Stomach (tissue), 9 donors: ENCODE measurements around the gene RPIA. TPM values are rescaled to one million over a fixed set of nuclear protein-coding genes. Genes with fewer than 3 reads are reported as not detected.
A peak's percentile ranks its signal among the peaks of the same experiment; 100 is the strongest.

Experiments used
- DNase-seq, 2 donors: peaks; one replicate each; pipeline versions ENCODE4 v3.0.0 to v3.0.0-alpha.2; 2013 to 2019
- H3K27ac ChIP-seq, 5 donors: fragments of 200-600 bp in 4 of 5; sonication (generic) in 4 of 5; one replicate each; pipeline ENCODE4 v1.5.1; 2013 to 2019; ENCODE audit warnings: mild to moderate bottlenecking in 1 of 5, moderate library complexity in 1 of 5
- H3K27me3 ChIP-seq, 3 donors: fragments of 200-600 bp; sonication (generic); one replicate each; pipeline ENCODE4 v1.5.1; 2017 to 2019; ENCODE audit warnings: mixed run types in 1 of 3
- H3K36me3 ChIP-seq, 4 donors: fragments of 200-600 bp; sonication (generic); 1 replicate in 3 of 4; 2 replicates in 1 of 4; pipeline ENCODE4 v1.5.1; 2016 to 2019
- H3K4me1 ChIP-seq, 4 donors: fragments of 200-600 bp; sonication (generic); one replicate each; pipeline ENCODE4 v1.5.1; 2016 to 2019
- H3K4me3 ChIP-seq, 4 donors: fragments of 200-600 bp; sonication (generic) in 3 of 4; one replicate each; pipeline ENCODE4 v1.5.1; 2016 to 2019; ENCODE audit warnings: mild to moderate bottlenecking in 1 of 4
- H3K9me3 ChIP-seq, 4 donors: fragments of 200-600 bp; sonication (generic); one replicate each; pipeline ENCODE4 v1.5.1; 2016 to 2019
- EP300 ChIP-seq: sonication (generic); formaldehyde crosslinking; IDR thresholded peaks from one replicate; pipeline ENCODE4 v1.6.1; 2017; ENCODE audit warnings: antibody characterized with exemption
- POLR2A ChIP-seq, 4 donors: fragments of 450-650 bp; IDR thresholded peaks; one replicate each; pipeline ENCODE4 v1.6.1; 2016; ENCODE audit warnings: antibody characterized with exemption in 4 of 4, control low read depth in 2 of 4, mild to moderate bottlenecking in 1 of 4, moderate library complexity in 1 of 4
- POLR2AphosphoS5 ChIP-seq, 3 donors: sonication (generic); formaldehyde crosslinking; IDR thresholded peaks; one replicate each; pipeline ENCODE4 v1.6.1; 2016; ENCODE audit warnings: antibody characterized with exemption in 3 of 3
- WGBS, 5 donors: extraction: QIAGEN DNeasy Blood & Tissue Kit in 3 of 5; methylation state at CpG; one replicate each; pipeline versions ENCODE4 v1.1.5 to v1.1.7; 2013 to 2018; 5-methylcytosine and 5-hydroxymethylcytosine counted together
- intact Hi-C: fragments of 100-400 bp; cut with DNase I; formaldehyde crosslinking; loops from one replicate; pipeline ENCODE4 v1.15.1; 2023; ENCODE audit warnings: low total_unique reads
- polyA plus RNA-seq, 3 donors: library from polyadenylated mRNA; stranded (reverse); fragments of 200-250 nt; gene quantifications; one replicate each; pipeline ENCODE4 v1.2.3, GENCODE V29; 2013
- total RNA-seq, 5 donors: library from RNA; depleted of rRNA; stranded (reverse); fragments of >200 nt; gene quantifications; one replicate each; pipeline versions ENCODE4 v1.1.0 to v1.2.3, GENCODE V29; 2014 to 2016
- TF ChIP-seq, protein P1 (sequence below), 7 experiments: fragments of 450-650 bp in 4 of 7; fragments of 200-600 bp in 3 of 7; sonication (generic) in 3 of 7; IDR thresholded peaks; one replicate each; pipeline ENCODE4 v1.5.1; 2016 to 2019; ENCODE audit warnings: antibody characterized with exemption in 7 of 7, control low read depth in 2 of 7, mild to moderate bottlenecking in 1 of 7
- donor health status: healthy with polysubstance abuse.
- donor health status: Bipolar disorder and iron deficiency.
- donor health status: healthy.

The RPIA gene
- total and polyA plus RNA-seq, 8 donors: 1.2 to 68.3 (median 15.8) TPM

DNA sequence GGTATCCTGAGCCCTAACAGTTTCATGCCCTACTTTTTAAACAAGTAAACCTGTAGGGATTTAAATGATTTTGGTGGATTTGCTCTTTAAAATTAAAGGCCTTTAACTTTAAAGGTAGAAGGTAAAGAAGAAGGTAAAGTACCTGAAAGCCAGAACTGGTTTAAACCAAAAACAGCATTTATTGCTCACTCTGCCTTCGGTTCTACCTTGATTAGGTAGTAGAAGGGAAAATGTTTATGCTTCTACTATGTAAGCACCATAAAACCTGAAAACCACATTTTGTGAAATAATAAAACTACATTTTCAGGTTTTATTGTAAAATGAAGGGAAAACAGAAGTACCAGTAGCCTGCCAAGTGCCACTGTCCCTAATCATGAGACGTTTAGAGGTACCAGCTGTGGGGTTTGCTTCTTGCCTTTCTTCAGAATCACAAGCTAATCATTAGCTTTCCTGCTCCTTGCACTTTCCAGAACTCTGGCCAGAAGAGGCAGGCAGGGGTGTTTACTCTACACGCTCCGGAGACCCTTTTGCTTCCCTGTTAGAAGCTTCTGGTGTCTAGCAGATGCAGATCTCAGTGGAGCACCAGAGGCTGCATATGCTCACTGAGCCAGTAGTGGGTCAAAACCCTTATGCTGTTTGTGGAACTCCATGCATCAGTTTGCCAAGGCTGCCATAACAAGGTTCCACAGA is 33.3 kb downstream of the RPIA start:
- TF ChIP-seq, protein P1, sequence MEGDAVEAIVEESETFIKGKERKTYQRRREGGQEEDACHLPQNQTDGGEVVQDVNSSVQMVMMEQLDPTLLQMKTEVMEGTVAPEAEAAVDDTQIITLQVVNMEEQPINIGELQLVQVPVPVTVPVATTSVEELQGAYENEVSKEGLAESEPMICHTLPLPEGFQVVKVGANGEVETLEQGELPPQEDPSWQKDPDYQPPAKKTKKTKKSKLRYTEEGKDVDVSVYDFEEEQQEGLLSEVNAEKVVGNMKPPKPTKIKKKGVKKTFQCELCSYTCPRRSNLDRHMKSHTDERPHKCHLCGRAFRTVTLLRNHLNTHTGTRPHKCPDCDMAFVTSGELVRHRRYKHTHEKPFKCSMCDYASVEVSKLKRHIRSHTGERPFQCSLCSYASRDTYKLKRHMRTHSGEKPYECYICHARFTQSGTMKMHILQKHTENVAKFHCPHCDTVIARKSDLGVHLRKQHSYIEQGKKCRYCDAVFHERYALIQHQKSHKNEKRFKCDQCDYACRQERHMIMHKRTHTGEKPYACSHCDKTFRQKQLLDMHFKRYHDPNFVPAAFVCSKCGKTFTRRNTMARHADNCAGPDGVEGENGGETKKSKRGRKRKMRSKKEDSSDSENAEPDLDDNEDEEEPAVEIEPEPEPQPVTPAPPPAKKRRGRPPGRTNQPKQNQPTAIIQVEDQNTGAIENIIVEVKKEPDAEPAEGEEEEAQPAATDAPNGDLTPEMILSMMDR (IDR thresholded peaks at IDR 0.05): no peak
- TF ChIP-seq EP300 (no peak), POLR2AphosphoS5 (IDR thresholded peaks at IDR 0.05) (no peak), POLR2A (IDR thresholded peaks at IDR 0.05) (no peak)
- intact Hi-C loops: no loop called here
- H3K27ac ChIP-seq: peak overlapping the region in 2 of 5 donors; percentile 34 to 62
- H3K4me1 ChIP-seq: peaks cover 0 to 24% (median 14%) of the 10 kb centered on the region in 4 donors
- peaks cover 0 to 8% (median 3%) of the 10 kb centered on the region in 4 donors for H3K36me3 ChIP-seq
- H3K27me3 ChIP-seq: no peaks in the 10 kb centered on the region
- peak in 1 of 2 donors; percentile 42 for DNase-seq
- H3K9me3 ChIP-seq: no peaks in the 10 kb centered on the region
- no peak overlapping the region for H3K4me3 ChIP-seq
- WGBS, 5 donors: 34 to 62% (median 47%) methylated on average over 4 of the region's 4 CpGs

GRCh38 chr2:88729061-88729745 is 37.7 kb downstream of the RPIA start:
- H3K4me3 ChIP-seq: no peak overlapping the region
- no peak for DNase-seq
- H3K27ac ChIP-seq: no peak overlapping the region
- peaks cover 0 to 20% (median 16%) of the 10 kb centered on the region in 4 donors for H3K4me1 ChIP-seq
- 80 to 94% (median 92%) methylated on average over 8 of the region's 8 CpGs for WGBS, 5 donors
- no peak for TF ChIP-seq POLR2AphosphoS5 (IDR thresholded peaks at IDR 0.05)
- no peak for TF ChIP-seq POLR2A (IDR thresholded peaks at IDR 0.05)
- no peak for TF ChIP-seq EP300
- TF ChIP-seq, protein P1 (IDR thresholded peaks at IDR 0.05): no peak
- intact Hi-C loops: no loop called here
- no peaks in the 10 kb centered on the region for H3K9me3 ChIP-seq
- H3K27me3 ChIP-seq: no peaks in the 10 kb centered on the region
- peaks cover 0 to 12% (median 7%) of the 10 kb centered on the region in 4 donors for H3K36me3 ChIP-seq

- no peak overlapping the region for H3K4me3 ChIP-seq
- H3K36me3 ChIP-seq: peaks cover 3 to 38% (median 34%) of the 10 kb centered on the region in 4 donors
- no peak for TF ChIP-seq POLR2A (IDR thresholded peaks at IDR 0.05)
- no peak for TF ChIP-seq POLR2AphosphoS5 (IDR thresholded peaks at IDR 0.05)
- no peak for TF ChIP-seq EP300
- 93 to 99% (median 96%) methylated on average over 4 of the region's 4 CpGs for WGBS, 5 donors
- intact Hi-C loops: no loop called here
- no peak for DNase-seq
- peak overlapping the region in 1 of 5 donors; percentile 11 for H3K27ac ChIP-seq
- no peaks in the 10 kb centered on the region for H3K27me3 ChIP-seq
- H3K4me1 ChIP-seq: peaks cover 12 to 41% (median 23%) of the 10 kb centered on the region in 4 donors
- no peaks in the 10 kb centered on the region for H3K9me3 ChIP-seq
Observed at GRCh38 chr2:88733155-88733902, 41.9 kb downstream of the RPIA start.

DNA sequence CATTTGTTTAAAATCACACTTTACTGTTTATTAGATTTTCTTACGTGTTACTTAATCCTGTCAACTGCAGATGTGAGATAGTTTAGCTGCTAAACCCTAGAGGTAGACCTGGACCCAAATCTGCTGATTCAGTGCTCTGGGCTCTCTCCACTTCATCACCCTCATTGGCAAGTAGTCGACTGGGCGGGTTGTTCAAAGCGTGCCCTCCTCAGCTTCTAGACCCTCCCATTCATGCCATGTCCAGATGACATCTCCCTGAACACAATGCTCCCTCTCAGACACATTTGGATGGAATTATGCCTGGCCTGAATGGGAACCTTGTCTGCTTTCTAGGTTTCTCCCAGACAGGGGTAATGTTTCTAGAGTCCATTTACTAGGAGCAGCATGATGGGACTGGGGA is 43.7 kb downstream of the RPIA start:
- H3K27ac ChIP-seq: no peak overlapping the region
- intact Hi-C loops: no loop called here
- DNase-seq: peak in 1 of 2 donors; percentile 35
- 69 to 81% (median 73%) methylated on average over 4 of the region's 4 CpGs for WGBS, 5 donors
- H3K4me3 ChIP-seq: no peak overlapping the region
- H3K4me1 ChIP-seq: peaks cover 18 to 49% (median 23%) of the 10 kb centered on the region in 4 donors
- TF ChIP-seq POLR2AphosphoS5 (IDR thresholded peaks at IDR 0.05) (no peak), EP300 (no peak), POLR2A (IDR thresholded peaks at IDR 0.05) (no peak)
- TF ChIP-seq, protein P1 (IDR thresholded peaks at IDR 0.05): no peak
- peaks cover 3 to 47% (median 41%) of the 10 kb centered on the region in 4 donors for H3K36me3 ChIP-seq
- no peaks in the 10 kb centered on the region for H3K27me3 ChIP-seq
- H3K9me3 ChIP-seq: no peaks in the 10 kb centered on the region
